GM18502 (cell line): ENCODE data around the gene CDK5RAP2.

Source experiments
- ATAC-seq: cut with Tn5 transposase; IDR thresholded peaks from one replicate; pipeline ENCODE4 v1.9.1; 2021; ENCODE audit warnings: mild to moderate bottlenecking; ENCODE audit not compliant: unreplicated experiment, poor library complexity

The CDK5RAP2 gene

DNA sequence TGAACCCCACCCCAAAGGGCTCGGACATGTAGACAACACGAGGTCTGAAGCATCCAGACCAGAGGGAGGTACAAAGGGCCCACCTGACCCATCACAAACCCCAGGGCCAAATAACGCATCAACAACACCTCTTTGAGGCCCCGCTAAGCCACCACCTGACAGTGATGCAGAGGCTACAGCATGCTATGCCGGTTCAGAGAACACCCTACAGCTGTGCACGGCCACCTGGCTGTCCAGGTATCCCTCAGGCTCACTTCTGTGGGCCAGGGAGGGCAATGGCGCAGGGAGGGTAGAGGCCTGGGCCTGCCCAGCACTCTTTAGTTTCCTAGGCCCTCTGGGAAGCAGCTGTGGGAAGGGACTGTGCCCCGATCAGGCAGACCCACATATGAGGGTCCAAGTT lies 190.1 kb downstream of the CDK5RAP2 start:
- ATAC-seq = no peak

GRCh38 chr9:120389300-120389699 lies 190.7 kb downstream of the CDK5RAP2 start:
- no peak for ATAC-seq

DNA sequence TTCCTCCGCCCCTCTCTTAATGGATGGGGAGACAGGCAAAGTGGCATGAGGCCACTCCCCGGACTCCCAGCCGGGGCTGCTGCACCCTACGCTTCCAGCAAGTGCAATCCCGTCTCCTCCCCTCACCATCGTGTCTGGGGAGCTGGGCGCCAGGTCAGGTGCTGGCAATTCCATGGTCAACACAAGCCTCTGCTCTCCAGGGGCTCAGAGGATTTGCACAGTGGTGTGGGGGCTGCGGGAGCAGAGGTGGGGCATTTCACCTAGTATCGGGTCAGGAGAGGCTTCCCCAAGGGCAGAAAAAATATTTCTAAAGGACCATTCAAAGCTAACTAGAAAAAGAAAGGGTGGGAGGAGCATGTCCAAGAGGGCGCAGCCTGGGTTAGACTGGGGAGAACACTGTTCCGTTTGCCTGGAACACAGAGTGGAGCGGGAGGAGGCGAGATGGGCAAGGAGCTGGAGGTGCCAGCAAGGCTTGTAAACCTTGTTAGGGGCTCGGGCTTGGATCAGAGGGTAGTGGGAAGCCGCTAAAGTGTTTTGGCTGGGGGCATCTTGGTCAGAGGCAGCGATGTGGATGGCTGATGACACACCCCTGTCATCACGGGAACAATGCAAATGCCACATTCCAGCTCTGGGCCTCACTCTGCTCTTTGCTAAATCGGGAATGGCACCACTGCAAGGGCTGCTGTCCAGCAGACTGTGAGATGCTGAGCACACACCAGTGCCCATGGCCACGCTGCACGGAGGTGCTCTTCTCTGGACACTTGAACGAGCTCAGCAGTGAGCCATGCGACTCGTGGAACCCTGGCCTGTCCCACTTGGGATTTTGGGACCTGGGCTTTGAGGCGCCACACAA lies 191.7 kb downstream of the CDK5RAP2 start:
- ATAC-seq = no peak

DNA sequence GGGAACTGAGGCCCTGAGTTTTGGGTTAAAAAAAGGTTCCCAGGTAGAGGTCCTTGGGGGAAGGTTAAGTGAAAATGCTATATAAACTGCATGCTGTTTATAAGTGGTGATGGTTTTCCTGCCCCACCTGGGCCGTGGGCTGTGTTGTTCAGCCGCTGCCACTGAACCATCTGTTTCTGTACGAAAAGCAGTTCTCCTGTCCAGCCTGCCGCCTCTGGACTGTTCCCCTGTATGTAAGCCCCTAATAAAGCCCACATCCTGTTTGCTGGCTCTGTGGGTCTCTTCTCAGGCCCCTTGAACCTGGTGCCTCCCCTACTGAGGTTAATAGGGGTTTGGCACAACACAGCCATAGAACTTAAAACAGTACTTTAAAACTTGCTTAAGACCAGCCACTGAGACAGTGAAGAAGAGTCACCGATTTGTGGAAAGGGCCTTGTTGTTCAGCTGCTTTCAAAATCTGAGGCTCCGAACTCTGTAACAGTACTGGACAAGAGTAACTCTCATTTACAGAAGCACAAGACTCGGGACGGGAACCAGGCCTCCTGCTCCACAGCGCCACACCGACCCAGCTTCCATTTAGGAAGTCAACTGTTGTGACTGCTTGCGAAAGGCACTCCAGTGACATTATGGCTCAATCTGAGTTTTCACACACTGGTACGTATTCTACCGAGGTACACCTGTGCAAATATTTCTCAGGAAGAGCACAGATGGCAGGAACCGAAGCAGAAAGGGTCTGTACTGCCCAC lies 192.5 kb downstream of the CDK5RAP2 start:
- ATAC-seq = no peak

DNA sequence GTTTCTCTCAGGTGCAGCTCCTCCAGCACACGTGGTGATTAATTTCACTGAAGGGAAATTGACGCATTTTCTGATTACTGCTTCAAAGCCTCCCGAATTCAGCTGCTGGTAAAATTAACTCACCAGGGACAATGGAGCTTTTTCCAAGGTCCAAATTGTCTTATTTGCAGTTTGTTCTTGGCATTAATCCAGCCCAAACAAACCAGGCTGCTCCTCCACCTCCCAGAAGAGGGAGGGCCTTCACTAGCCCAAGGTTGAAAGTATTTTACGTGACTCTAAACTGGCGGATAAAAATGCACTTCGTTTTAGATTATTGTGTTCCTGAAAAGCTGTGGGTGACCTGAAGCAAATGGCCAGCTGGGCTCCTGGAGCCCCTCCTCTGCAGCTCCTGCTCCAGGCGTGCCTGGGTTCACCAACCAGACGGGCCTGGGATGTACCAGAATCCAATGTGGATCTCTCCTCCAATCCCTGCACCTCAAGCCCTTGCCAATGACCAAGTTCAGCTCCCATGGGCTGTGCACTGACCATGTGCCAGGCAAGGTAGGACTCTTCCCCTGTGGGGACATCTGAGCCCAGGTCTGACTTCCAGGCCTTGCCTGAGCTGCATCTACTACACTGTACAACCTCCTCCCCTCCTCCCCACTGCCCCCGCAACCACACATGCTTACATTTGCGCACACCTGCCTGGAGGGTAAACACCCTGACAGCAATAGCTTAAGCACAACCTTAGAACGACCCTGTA lies 193.4 kb downstream of the CDK5RAP2 start:
- ATAC-seq = no peak

DNA sequence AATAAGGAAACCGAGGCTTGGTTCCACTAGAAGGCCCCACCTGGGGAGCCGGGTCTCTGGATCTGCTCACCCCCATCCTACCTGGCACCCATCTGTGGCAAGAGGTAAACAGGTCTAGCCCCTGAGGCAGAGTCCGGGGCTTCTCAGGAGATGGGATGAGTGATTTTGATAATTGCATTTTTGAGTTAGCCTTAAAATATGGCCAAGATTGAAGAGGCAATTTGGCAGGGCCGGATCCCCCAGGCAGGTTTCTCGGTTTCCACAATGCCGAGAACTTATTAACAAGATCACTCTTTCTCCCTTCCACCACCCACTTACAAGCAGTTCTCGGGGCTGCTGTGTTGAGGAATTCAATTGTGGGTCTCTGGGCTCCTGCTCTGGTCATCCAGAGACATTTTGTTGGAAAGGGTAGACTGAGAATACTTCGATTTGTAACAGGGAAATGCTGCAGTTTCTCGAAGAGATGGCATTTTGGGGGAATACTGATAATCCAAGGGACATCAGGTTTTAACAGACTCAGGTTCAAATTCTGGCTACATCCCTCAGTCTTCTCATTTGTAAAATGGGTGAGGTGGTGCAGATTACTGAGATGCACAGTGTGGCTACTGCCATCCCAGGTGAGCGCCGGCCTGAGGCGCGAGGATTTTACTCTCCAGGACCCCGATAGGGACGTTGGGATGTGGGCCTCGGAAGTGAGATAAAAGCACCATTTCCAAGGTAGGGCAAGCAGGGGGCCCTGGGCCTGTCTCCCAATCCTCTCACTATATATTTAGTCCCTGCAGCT lies 194.2 kb downstream of the CDK5RAP2 start:
- no peak for ATAC-seq

DNA sequence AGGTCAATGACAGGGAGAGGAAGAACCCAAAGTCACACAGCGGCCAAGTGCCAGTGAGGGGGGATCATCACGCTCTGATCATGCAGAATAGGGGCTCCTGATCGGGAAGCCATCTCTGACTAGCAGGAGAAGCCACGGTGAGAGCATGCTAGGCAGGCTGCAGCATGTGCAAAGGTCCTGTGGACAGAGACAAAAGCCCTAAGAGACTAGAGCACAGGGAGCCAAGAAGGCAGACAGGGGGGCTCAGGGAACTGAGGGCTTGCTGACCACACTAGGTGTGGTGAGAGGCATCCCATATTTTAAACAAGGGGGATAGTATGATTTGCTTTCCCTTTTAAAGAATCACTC lies 195.1 kb downstream of the CDK5RAP2 start:
- ATAC-seq = no peak

DNA sequence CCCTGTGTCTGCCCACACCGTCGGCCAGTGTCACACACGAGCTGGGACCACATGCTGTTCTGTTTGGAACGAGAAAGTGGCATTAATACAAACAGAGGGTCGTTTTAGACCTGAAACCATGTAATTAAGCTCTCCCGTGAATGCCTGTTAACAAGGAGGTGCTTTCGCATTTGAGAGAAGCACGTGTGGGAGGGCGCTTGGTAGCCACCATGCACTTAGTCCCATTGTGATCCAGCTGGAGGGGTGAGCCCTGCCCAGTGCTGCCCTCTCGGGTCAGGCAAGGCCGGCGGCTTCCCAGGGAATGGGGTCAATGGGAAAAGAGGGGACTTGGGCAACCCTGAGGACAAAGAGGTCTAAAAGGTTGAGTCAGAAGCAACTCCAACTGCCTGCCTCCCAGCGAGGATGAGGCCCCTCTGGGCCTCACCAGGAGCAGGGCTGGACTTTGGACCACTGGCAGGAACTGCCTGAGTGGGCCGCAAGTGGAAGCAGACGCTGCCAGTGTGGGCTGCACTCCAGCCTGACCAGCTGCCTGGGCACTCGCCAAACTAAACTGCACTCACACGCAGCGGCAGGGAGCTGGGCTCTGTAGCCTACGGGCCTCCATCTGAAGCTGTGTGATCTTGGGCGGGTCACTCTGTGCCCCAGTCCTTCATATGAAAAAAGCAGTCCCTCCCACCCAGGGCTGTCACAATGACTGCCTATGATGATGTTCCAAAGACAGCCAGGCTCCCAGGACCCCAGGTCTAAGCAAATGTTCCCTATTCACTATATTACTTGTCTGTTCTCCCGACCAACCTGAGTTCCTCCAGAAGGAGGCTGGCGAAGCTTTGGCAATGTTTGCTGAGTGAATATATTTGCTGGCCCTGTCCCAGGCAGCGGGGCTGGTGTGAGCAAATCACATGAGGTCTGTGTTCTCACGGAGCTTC lies 195.7 kb downstream of the CDK5RAP2 start:
- ATAC-seq = no peak

DNA sequence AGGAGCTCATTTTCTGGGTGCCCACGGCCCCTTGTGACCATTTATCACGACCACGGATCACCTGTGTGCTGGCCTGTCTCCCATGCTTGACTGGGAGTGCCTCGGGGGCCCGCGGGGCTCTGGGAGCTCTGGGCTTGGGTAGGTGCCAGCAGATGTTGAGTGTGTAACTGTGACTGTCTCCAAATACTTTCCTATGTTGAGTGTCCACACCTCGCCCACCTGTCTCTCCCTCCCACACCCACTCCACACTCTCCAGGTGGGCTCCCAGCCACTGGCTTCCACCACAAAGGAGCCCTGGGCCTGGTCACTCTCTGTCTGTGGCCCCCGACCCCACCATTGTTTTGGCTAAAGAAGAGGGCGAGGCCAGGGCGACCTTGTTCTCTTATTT lies 196.4 kb downstream of the CDK5RAP2 start:
- ATAC-seq = no peak

DNA sequence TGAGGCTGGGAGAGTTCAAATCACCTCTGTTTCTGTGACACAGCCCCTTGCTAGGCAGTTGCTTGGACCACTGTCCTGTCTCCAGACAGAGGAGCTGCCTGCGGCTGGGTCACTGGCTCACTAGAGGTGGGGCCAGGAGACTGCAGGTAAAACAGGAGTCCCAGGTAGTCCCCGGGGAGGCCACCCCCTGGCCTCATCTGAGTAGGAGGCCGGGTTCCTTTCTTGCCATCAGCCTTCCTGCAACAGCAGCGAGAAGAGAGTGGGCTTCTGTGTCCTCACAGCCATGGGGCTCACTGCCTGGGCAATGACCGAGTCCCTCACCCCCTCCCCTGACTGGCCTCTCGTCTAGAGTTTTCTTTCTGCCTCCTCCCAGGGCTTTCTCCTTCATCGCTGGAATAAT lies 197.5 kb downstream of the CDK5RAP2 start:
- no peak for ATAC-seq

- no peak for ATAC-seq
These were observed 198.1 kb downstream of the CDK5RAP2 start for GRCh38 chr9:120381839-120382238.

DNA sequence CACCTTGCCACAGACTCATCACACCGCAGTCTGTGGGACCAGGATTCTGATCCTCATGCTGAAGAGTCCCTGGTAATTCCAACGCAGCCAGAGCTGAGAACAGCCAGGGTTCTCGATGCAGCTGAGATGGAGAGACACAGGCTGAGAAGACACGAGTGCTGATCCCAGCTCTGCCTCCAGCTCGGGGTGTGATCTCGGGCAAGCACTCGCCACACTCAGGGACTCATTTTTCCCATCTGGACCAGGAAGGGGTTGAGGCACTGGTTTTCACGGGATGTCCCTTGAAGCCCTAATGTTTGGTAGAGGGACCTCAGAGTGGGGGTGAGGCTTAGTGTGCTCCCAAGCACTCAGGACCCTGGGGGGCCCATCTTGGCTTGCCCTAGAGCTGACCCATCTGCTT lies 200.4 kb downstream of the CDK5RAP2 start:
- ATAC-seq = no peak

- ATAC-seq = no peak
These were observed 201.3 kb downstream of the CDK5RAP2 start for GRCh38 chr9:120378680-120379079.

- ATAC-seq = no peak
These were observed 202.5 kb downstream of the CDK5RAP2 start for GRCh38 chr9:120377268-120378159.

DNA sequence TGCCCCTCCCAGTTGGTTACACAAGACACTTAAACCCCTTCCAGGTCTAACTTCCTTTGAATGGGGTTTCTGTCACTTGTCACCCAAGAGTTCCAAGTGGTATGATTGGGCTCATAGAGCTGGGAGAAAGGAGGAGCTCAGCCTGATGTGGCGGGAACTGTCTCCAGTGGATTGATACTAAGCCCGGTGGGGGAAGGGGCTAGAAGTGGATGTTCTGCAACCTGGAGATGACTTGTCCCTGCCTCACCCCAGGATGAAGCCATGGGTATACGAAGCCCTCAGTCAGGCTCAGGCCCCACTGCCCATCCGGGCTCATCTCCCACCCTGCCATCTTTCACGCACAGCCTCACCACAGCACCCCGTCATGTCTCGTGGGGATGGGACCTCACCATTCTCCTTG lies 203.9 kb downstream of the CDK5RAP2 start:
- ATAC-seq = no peak

- ATAC-seq = no peak
These were observed 204.7 kb downstream of the CDK5RAP2 start for GRCh38 chr9:120375316-120375715.

DNA sequence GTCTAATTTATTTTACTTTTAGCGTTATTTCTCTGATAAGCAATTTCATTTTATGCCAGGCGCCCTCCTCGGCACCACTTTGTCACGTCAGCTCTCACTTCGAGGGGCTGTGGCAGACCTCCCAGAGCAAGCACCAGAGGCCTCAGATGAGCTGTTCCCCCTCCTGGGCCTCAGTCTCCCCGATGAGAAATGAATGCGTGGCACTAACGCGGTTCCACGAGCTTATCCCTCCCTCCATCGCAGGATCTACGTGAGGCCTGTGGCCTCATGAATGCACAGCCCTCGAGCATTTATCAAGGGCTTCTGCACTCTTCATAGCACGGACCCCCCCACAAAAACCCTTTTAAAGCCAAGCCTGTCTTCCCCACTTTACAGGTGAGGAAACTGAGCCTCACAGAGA lies 205.2 kb downstream of the CDK5RAP2 start:
- no peak for ATAC-seq

- no peak for ATAC-seq
These were observed 205.7 kb downstream of the CDK5RAP2 start for GRCh38 chr9:120374239-120374638.
